KOPT-K1 (cell line): Measurements from ENCODE around the gene GPNMB.

Experiments
- H3K27ac ChIP-seq: fragments of 200-600 bp; sonication (generic); 2 replicates; pipeline ENCODE4 v1.5.1; 2016; ENCODE audit warnings: antibody characterized with exemption, mild to moderate bottlenecking, low read depth, low read length; ENCODE audit not compliant: poor library complexity, severe bottlenecking
- H3K36me3 ChIP-seq: fragments of 200-600 bp; sonication (generic); 2 replicates; pipeline ENCODE4 v1.5.1; 2017; ENCODE audit warnings: antibody characterized with exemption, mild to moderate bottlenecking, low read length, moderate library complexity; ENCODE audit not compliant: insufficient read depth
- H3K9me3 ChIP-seq: fragments of 200-600 bp; sonication (generic); 2 replicates; pipeline ENCODE4 v1.5.1; 2017; ENCODE audit warnings: antibody characterized with exemption, low read length, mild to moderate bottlenecking; ENCODE audit not compliant: insufficient read depth, poor library complexity, severe bottlenecking

GPNMB gene

DNA sequence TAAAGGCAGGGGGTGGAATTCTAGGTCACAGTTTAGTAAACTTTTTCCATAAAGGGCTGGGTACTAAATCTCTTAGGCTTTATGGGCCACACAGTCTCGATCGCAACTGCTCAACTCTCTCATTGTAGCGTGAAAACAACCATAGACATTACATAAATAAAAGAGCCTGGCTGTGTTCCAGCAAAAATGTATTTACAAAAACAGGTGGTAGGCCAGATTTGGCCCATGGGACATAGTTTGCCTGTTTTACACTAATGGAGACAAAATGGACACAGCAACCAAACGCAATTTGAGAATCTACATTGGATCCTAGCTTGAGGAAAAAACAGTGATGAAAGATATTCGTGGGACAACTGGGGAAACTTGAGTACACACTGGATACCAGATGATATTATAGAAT, 29.3 kb downstream of the GPNMB start:
- Histone ChIP-seq H3K27ac (no peak overlapping the region), H3K36me3 (no peaks in the 10 kb centered on the region), H3K9me3 (no peaks in the 10 kb centered on the region)

DNA sequence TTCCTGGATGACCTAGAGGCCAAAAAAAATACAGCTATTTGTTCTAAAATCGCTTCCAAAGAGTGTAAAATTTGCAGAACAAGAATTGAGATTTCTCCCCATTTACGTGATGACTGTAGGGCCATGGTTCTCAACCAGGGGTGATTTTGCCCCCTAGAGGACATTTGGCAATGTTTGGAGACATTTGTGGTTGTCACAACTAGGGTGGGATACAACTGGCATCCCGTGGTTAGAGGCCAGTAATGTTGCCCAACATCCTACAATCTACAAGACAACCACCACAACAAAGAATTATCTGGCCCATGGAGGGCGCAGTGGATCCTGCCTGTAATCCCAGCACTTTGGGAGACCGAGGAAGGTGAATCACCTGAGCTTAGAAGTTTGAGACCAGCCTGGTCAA, 29.8 kb downstream of the GPNMB start:
- Histone ChIP-seq H3K27ac (no peak overlapping the region), H3K9me3 (no peaks in the 10 kb centered on the region), H3K36me3 (no peaks in the 10 kb centered on the region)

DNA sequence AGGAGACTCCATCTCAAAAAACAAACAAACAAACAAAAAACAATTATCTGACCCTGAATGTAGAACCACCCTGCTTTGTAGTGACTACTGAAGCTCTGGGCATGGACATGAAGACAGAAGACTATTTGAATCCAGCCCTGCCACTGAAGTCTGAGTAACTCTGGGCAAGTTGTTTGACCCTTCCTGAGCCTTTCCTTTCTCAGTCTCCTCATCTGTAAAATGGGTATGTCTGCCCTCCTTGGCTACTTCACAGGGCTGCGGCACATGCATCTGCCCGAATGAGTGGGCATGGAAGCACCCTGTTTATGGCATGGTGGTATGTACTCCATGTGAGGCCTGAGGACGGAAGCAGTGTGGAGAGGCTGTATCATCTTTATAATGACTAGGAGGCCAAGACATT, 30.4 kb downstream of the GPNMB start:
- no peaks in the 10 kb centered on the region for H3K36me3 ChIP-seq
- no peaks in the 10 kb centered on the region for H3K9me3 ChIP-seq
- H3K27ac ChIP-seq: no peak overlapping the region

DNA sequence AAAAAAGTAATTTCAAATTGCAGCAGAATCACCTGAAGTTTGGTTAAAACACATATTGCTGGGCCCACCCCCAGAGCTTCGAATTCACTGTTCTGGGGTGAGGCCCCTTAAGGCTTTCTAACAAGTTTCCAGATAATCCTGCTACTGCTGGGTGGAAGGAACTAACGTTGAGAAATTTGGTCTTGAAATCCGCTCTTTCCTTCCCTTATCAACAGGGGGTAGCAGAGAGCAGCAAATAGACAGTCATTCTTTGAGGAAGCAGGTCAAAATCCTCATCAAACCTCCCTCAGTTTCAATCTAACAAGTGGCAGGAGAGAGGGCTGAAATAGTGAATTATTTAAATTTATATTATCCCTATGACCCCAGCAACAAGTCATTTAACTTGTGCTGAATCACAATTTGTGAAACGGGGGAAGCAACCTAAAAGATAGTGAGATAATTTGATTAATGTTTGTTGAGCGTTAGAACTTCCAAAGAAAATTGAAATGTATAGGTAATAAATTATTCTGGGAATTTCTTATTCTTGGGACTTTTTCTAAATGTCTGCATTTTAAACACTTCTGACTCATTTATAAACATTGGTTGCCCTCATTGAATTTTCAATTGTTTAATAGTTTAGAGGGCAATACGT, 30.9 kb downstream of the GPNMB start:
- Histone ChIP-seq H3K36me3 (no peaks in the 10 kb centered on the region), H3K27ac (no peak overlapping the region), H3K9me3 (no peaks in the 10 kb centered on the region)

DNA sequence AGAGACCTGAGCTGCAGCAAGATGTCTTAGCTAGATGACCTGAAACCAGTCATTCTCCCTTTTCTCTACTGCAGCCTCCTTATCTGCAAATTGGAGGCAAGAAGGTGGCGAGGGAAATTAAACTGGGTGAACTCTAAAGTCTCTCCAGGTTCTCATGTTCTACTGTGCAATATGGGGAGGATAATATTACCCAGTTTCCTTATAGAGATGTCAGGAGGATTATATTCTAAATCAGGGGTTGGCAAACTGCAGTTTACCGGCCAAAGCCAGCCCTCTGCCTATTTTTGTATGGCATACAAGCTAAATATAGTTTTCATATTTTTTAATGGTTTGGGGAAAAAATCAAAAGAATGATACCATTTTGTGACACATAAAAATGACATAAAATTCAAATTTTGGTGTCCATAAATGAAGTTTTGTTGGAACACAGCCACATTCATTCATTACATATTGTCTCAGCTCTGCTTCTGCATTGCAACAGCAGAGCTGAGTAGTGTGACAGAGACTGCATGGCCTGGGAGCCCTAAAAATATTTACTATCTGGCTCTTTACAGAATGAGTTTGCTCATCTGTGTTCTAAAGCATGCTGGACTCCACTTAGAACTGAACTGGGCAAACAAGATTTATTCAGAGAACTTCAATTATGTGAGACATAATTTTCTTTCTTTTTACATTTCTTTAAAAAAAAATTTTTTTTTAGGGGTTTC, 33.4 kb downstream of the GPNMB start:
- Histone ChIP-seq H3K27ac (no peak overlapping the region), H3K9me3 (no peaks in the 10 kb centered on the region), H3K36me3 (no peaks in the 10 kb centered on the region)

DNA sequence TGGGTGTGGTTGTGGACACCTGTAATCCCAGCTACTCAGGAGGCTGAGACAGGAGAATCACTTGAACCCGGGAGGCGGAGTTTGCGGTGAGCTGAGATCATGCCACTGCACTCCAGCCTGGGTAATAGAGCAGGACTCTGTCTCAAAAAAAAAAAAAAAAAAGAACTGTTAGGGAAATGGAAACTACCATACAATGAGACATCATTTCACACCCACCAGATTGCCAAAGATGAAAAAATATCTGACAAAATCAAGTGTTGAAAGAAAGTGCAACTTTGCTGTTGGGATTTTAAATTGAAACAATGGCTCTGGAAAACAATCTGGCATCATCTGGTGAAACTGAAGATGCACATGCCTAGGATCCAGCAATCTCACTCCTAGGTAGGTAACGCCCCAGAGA, 36.5 kb downstream of the GPNMB start:
- H3K9me3 ChIP-seq: no peaks in the 10 kb centered on the region
- H3K36me3 ChIP-seq: no peaks in the 10 kb centered on the region

DNA sequence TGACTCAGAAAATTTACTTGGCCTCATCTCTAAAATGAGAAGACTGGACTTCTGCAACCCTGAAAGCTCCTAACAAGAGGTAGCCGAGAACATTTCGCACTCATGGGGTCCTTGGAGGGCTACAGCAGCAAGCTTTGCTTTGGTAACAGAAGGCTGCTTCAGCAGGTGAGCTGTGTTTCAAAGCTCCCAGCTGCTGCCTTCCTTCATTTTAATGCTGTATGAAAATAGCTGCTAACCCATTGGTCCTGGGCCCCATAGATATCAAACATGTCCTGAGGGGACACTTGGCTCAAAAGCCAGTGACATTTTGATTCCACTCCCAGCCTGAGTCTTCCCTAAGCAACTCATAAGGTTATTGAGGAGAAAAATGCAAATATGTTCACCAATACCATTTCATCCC, 38.3 kb downstream of the GPNMB start:
- Histone ChIP-seq H3K36me3 (no peaks in the 10 kb centered on the region), H3K9me3 (no peaks in the 10 kb centered on the region), H3K27ac (no peak overlapping the region)

More for the DNA sequence above, 36.5 kb downstream of the GPNMB start:
- no peak overlapping the region for H3K27ac ChIP-seq

DNA sequence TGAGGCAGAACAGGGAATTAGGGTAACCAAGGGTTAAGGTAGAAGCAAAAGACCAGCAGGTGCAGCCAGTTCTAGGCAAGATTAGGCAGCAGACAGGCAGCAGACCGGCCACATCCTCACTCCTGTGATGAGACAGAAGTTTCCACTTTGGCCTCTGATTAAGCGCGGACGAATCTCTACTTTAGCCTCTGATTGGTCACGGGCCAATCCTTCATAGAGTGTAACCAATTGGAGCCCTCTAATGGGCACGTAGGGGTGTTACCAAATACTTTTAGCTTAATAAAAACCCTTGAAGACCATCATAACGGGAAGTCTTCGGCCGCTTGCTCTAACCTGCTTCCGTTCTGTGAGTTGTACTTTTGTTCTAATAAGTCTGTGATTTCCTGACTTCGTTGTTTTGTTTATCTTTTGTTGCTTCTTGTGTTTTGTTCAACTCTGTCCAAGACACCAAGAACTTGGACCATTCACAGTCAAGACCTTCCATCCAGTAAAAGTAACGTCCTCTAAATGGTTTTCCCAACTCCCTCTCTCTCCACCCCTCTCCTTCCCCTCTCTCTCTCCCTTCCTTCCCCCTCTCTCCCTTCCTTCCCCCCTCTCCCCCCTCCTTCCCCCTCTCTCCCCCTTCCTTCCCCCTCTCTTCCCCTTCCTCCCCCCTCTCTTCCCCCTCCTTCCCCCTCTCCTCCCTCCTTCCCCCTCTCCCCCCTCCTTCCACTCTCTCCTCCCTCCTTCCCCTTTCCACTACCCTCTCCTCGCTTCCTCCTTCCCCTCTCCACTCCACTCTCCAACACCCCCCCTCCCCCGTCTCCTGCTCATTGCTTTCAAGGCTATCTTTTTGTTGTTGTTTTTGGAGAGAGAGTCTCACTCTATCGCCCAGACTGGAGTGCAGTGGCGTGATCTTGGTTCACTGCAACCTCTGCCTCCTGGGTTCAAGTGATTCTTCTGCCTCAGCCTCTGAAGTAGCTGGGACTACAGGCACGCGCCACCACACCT, 39.4 kb downstream of the GPNMB start:
- H3K36me3 ChIP-seq: no peaks in the 10 kb centered on the region
- H3K9me3 ChIP-seq: no peaks in the 10 kb centered on the region
- H3K27ac ChIP-seq: no peak overlapping the region

DNA sequence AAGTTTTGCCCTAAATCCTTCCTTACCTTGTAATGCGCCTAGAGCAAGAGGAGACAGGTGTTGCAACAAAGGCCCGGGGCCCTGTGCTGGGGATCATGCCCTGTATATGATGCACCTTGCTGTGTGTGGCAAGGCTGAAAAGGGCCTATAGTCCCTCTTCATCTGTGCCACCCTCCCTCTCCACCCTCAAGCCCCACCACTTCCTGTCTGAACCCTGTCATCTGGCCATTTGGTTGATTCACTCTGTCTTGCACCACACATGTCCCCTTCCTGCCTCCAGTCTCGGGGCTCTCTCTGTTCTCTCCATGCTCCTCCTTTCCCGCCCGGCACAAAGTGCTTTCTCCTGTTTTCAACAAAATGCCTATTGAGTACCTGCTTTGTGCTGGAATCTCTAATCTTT, 41.0 kb downstream of the GPNMB start:
- no peaks in the 10 kb centered on the region for H3K36me3 ChIP-seq

DNA sequence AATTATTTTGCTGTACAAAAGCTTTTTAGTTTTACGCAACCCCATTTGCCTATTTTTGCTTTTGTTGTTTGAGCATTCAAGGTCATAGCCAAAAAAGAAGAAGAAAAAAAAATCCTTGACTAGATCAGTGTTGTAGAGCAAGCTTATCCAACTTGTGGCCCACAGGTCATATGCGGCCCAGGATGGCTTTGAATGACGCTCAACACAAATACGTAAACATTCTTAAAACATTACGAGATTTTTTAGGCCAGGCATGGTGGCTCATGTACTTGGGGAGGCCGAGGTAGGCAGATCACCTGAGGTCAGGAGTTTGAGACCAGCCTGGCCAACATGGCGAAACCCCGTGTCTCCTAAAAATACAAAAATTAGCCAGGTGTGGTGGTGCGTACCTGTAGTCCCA, 44.4 kb downstream of the GPNMB start:
- Histone ChIP-seq H3K27ac (no peak overlapping the region), H3K9me3 (no peaks in the 10 kb centered on the region), H3K36me3 (no peaks in the 10 kb centered on the region)

More for the DNA sequence above, 41.0 kb downstream of the GPNMB start:
- H3K27ac ChIP-seq: no peak overlapping the region
- no peaks in the 10 kb centered on the region for H3K9me3 ChIP-seq

DNA sequence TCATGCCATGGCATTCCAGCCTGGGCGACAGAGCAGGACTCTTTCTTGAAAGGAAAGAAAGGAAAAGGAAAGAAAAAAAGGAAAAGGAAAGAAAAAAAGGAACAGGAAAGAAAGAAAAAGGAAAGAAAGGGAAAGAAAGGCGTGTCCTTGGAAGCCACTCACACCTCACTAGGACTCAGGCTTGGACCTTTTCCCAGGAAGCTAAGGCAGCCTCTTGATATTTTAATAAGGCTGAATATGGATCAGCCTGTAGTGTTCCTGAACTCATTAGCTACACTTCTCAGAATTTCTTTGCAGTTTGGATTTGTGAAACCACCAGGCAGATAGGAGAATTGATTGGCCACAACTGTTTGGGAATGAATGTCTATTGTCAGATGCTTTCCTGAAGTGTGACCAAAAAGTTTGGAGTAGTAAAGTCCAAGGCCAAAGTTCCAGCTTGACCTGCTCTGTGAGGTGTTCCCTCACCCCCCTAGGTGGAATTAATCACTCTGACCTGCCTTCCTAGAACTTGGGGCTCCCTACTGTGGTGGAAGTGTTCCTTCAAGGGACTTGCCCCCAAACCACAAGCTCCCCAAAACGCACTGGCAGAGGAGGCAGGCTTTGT, 45.5 kb downstream of the GPNMB start:
- Histone ChIP-seq H3K36me3 (no peaks in the 10 kb centered on the region), H3K27ac (no peak overlapping the region), H3K9me3 (no peaks in the 10 kb centered on the region)

DNA sequence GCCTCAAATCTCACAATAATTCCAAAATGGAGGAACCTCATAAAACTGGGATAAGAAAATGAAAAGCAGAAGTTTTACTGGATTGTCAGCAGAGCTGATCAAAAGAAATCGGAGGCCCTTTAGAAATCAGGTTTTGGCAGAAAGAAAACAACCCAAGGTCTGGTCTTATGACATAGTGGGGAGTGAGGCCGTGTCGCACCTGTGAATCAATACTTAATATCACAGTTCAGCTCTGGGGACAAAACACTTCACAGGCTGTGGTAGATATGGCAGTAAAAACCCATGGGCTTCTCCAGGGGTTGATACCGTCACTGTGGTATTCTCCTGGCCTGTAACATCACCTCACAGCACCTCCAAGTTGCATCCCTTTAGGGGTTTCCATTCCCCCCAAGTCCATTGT, 46.0 kb downstream of the GPNMB start:
- H3K9me3 ChIP-seq: no peaks in the 10 kb centered on the region
- no peaks in the 10 kb centered on the region for H3K36me3 ChIP-seq
- no peak overlapping the region for H3K27ac ChIP-seq

DNA sequence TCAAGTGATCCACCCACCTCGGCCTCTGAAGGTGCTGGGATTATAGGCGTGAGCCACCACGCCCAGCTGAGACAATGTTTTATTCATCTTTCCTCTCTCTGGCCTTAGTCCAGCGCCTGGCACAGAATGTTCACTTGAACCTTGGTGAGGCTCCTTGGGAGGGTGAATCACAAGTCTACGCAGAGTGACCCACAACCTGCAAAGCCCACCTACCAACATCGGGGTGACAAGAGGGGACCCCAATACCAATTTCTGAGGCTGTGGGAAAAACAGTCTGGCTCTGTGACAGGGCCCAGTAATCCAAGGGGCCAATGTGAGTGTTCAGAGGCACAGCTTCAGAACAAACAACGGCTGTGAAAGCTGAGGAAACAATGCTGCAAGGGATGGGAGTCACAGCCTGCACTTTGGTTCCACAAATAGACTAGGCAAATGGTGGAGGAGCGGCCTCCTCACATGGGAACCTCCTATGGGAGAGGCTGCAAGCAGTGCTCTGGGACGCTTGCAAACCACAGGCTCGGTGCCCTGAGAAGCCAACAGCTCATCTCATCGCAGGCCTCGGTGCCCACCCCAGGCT, 47.0 kb downstream of the GPNMB start:
- no peak overlapping the region for H3K27ac ChIP-seq

DNA sequence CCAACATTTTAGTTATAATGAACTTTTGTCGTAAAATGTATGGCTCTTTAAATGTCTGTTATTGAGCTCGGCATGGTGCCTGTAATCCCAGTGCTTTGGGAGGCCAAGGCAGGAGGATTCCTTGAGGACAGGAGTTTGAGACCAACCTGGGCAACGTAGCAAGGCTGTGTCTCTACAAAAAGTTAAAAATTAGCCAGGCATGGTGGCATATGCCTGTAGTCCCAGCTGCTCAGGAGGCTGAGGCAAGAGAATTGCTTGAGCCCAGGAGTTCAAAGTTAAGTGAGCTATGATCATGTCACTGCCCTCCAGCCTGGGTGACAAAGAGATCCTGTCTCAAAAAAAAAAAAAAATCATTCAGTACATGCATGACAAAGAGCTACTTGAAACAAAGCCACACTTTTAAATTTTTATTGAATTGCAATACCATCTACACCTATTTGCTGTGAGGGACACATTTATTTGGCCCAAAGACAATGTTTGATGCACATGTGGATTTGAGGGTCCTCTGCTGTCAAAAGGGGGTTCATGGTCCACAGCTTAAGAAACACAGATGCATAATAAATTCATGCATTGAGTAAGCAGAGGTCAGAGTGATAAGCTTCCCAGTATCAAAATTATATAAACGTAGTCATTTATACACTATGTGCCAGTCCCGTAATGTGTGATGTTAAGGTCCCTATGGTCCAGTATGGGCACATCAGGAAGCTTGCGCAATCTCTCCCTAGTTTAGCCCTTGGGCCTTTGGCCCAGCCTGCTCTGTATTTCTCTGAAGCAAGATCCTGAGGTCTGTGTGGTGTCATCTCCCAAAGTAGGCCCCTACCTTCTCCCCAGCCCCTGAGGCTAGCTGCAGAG, 48.2 kb downstream of the GPNMB start:
- Histone ChIP-seq H3K9me3 (no peaks in the 10 kb centered on the region), H3K27ac (no peak overlapping the region), H3K36me3 (no peaks in the 10 kb centered on the region)

More for the DNA sequence above, 47.0 kb downstream of the GPNMB start:
- Histone ChIP-seq H3K36me3 (no peaks in the 10 kb centered on the region), H3K9me3 (no peaks in the 10 kb centered on the region)
